SU-DHL-6 (cell line): ENCODE data around the gene ATP5PD.

Experiments used
- H2AFZ ChIP-seq: fragments of 200-600 bp; sonication (generic); 2 replicates; pipeline ENCODE4 v1.6.1; 2014; ENCODE audit warnings: low read depth, mild to moderate bottlenecking, moderate library complexity, mixed read lengths, antibody characterized with exemption, low read length; ENCODE audit not compliant: severe bottlenecking
- H3F3A ChIP-seq: fragments of 200-600 bp; shearing (Covaris generic); 2 replicates; pipeline ENCODE4 v1.6.0; 2016; ENCODE audit warnings: antibody characterized with exemption, mild to moderate bottlenecking; ENCODE audit not compliant: insufficient read depth
- H3K27ac ChIP-seq: fragments of 200-600 bp; sonication (generic); 2 replicates; pipeline ENCODE4 v1.5.1; 2016; ENCODE audit warnings: low read depth, mild to moderate bottlenecking, low read length, moderate library complexity, mixed read lengths
- H3K27me3 ChIP-seq: fragments of 200-600 bp; sonication (generic), shearing (Covaris generic); 2 replicates; pipeline ENCODE4 v1.6.0; 2014; ENCODE audit warnings: mild to moderate bottlenecking, low read length
- H3K36me3 ChIP-seq: fragments of 200-600 bp; sonication (generic); 2 replicates; pipeline ENCODE4 v1.6.1; 2014; ENCODE audit warnings: mild to moderate bottlenecking, low read length, mixed read lengths
- H3K4me2 ChIP-seq: fragments of 300-600, 200-600 bp; shearing (Covaris generic), sonication (generic); 2 replicates; pipeline ENCODE4 v1.6.0; 2014; ENCODE audit warnings: low read length, low read depth, mild to moderate bottlenecking; ENCODE audit not compliant: poor library complexity, severe bottlenecking
- H3K4me3 ChIP-seq: fragments of 200-600 bp; sonication (generic); 2 replicates; pipeline ENCODE4 v1.5.1; 2014; ENCODE audit warnings: antibody characterized with exemption, low read length, mild to moderate bottlenecking, mixed read lengths; ENCODE audit not compliant: insufficient read depth, poor library complexity, severe bottlenecking
- H3K79me2 ChIP-seq: fragments of 200-600 bp; sonication (generic); 2 replicates; pipeline ENCODE4 v1.6.1; 2014; ENCODE audit warnings: mild to moderate bottlenecking, low read length, moderate library complexity; ENCODE audit not compliant: insufficient read depth
- H3K9ac ChIP-seq: fragments of 200-600 bp; sonication (generic); 2 replicates; pipeline ENCODE4 v1.7.0; 2014; ENCODE audit warnings: mild to moderate bottlenecking, low read length
- H3K9me2 ChIP-seq: fragments of 200-600 bp; sonication (generic); replicated peaks from 2 replicates; pipeline ENCODE4 v1.6.1; 2014; ENCODE audit warnings: low read length; ENCODE audit not compliant: insufficient read depth
- H3K9me3 ChIP-seq: fragments of 200-600 bp; sonication (generic); 2 replicates; pipeline ENCODE4 v1.6.1; 2014; ENCODE audit warnings: low read length, mixed read lengths; ENCODE audit not compliant: insufficient read depth
- H4K20me1 ChIP-seq: fragments of 200-600 bp; sonication (generic); 2 replicates; pipeline ENCODE4 v1.6.1; 2014; ENCODE audit warnings: low read depth, mild to moderate bottlenecking, antibody characterized with exemption, low read length, moderate library complexity, mixed read lengths
- EZH2phosphoT487 ChIP-seq: fragments of 200-600 bp; sonication (generic), shearing (Covaris generic); conservative IDR thresholded peaks from 2 replicates; pipeline ENCODE4 v1.6.1; 2018; ENCODE audit warnings: mild to moderate bottlenecking, antibody characterized with exemption, low read length, moderate library complexity, mixed read lengths
- TF ChIP-seq, protein P1 (sequence below): fragments of 200-600 bp; sonication (generic); IDR thresholded peaks from one replicate; pipeline ENCODE4 v1.5.1; 2017; ENCODE audit warnings: antibody characterized with exemption, mild to moderate bottlenecking, low read length, moderate library complexity; ENCODE audit not compliant: insufficient read depth, poor library complexity, severe bottlenecking

The ATP5PD gene

DNA sequence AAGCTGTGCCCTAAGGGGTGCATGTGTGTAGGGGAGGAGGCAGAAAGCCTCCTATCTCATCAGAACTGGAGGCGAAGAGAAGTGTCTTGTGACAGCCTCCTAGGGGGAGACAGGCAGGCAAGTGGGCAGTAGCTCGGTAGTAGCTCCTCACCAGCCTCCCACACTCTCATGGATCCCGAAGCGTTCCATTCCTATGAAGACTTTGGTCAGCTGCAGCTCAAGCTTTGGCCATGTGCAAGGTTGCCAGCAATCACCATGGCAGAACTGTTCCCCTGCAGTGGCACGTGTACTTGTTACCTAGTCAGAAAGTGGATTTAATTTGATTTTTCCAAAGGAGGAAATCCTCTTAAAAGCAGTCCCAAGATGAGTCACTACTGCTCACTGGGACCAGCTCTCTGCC is 27.6 kb downstream of the ATP5PD start:
- H3K9ac ChIP-seq: no peak overlapping the region
- H3K9me2 ChIP-seq: no peaks in the 10 kb centered on the region
- H3F3A ChIP-seq: no peaks in the 10 kb centered on the region
- no peak overlapping the region for H3K4me2 ChIP-seq
- TF ChIP-seq EZH2phosphoT487: no peak
- TF ChIP-seq, protein P1, sequence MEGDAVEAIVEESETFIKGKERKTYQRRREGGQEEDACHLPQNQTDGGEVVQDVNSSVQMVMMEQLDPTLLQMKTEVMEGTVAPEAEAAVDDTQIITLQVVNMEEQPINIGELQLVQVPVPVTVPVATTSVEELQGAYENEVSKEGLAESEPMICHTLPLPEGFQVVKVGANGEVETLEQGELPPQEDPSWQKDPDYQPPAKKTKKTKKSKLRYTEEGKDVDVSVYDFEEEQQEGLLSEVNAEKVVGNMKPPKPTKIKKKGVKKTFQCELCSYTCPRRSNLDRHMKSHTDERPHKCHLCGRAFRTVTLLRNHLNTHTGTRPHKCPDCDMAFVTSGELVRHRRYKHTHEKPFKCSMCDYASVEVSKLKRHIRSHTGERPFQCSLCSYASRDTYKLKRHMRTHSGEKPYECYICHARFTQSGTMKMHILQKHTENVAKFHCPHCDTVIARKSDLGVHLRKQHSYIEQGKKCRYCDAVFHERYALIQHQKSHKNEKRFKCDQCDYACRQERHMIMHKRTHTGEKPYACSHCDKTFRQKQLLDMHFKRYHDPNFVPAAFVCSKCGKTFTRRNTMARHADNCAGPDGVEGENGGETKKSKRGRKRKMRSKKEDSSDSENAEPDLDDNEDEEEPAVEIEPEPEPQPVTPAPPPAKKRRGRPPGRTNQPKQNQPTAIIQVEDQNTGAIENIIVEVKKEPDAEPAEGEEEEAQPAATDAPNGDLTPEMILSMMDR: no peak
- no peak overlapping the region for H2AFZ ChIP-seq
- no peaks in the 10 kb centered on the region for H3K27me3 ChIP-seq
- H3K4me3 ChIP-seq: no peak overlapping the region
- no peaks in the 10 kb centered on the region for H3K9me3 ChIP-seq
- no peaks in the 10 kb centered on the region; the same call in 1 of the 2 replicates for H3K79me2 ChIP-seq
- no peaks in the 10 kb centered on the region for H4K20me1 ChIP-seq
- no peak overlapping the region for H3K27ac ChIP-seq
- H3K36me3 ChIP-seq: peaks cover 4% of the 10 kb centered on the region; the same call in 1 of the 2 replicates

DNA sequence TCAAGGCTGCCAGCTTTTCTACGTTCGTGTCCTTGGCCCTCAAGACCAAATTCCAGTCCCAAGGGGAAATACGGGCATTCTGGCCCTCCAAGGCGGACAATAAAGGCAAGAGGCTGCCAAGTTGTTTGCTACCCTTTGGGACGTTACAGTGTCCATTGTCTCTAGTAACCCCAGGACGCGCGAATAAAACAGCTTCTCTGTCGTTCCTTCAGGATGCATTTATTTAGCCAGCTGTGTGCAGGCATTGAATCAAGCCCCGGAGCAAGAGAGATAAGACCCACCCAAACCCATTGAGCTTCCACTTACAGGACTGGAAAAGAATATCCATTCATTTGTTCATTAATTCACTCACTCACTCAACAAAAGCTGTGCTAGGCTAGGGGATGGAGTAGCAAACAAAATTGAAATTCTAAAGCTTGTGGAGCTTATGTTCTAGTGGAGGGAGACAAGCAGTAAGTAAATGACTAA is 33.6 kb downstream of the ATP5PD start:
- Histone ChIP-seq H3K4me3 (peak overlapping the region; percentile 73), H3K79me2 (peaks cover 11% of the 10 kb centered on the region), H3K27ac (peak overlapping the region; percentile 40), H4K20me1 (no peaks in the 10 kb centered on the region), H3K9me3 (no peaks in the 10 kb centered on the region), H2AFZ (peak overlapping the region; percentile 72), H3F3A (peaks cover 11% of the 10 kb centered on the region), H3K27me3 (no peaks in the 10 kb centered on the region), H3K36me3 (no peaks in the 10 kb centered on the region), H3K4me2 (peak overlapping the region; percentile 96), H3K9ac (peak overlapping the region; percentile 74), H3K9me2 (no peaks in the 10 kb centered on the region)
- TF ChIP-seq EZH2phosphoT487: no peak
- TF ChIP-seq, protein P1: no peak

DNA sequence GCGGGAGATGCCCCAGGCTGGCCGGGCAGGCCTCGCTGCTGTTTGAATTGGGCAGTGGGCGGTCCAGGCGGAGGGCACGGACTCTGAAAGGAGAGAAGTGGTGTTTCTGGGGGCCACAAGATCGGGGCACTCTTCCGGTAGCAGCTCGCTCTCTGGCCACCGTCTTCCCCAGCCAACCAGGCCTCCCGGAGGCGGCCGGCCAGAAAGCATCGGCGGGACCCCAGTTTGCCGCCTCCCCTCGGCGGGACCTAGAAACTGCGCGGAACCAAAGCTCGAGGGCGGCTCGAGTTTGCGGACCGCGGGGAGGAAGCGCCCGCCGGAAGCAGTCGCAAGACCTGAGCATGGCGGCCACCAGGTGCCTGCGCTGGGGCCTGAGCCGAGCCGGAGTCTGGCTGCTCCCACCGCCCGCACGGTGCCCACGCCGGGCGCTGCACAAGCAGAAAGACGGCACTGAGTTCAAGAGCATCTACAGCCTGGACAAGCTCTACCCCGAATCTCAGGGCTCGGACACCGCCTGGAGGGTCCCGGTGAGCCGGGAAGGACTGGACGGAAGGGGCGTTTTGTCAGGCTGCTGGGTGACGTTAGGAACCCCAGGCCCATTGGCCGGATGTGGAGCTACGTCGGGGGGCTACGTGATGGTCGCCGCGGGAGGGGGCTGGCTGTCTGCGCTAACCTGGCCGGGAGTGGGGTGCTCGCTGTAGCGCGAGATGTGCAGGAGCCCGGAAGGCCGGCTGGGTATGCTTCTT is 34.2 kb downstream of the ATP5PD start, which contains the start of gene MRPL58:
Gene MRPL58 (plus strand): TSS at position 325 of the 746 bp plus-strand sequence. CDS start 17 bp downstream, at position 342.
- Histone ChIP-seq H3K9me2 (no peaks in the 10 kb centered on the region), H3K27me3 (no peaks in the 10 kb centered on the region), H3K36me3 (no peaks in the 10 kb centered on the region), H3K9ac (peak within 1 kb of the TSS; percentile 74), H3K4me2 (peak within 1 kb of the TSS; percentile 96), H3F3A (peaks cover 11% of the 10 kb centered on the region), H3K4me3 (peak within 1 kb of the TSS; percentile 73), H2AFZ (peak within 1 kb of the TSS; percentile 93), H3K79me2 (peaks cover 11% of the 10 kb centered on the region), H4K20me1 (no peaks in the 10 kb centered on the region), H3K9me3 (no peaks in the 10 kb centered on the region), H3K27ac (peak within 1 kb of the TSS; percentile 40)
- TF ChIP-seq, protein P1: no peak
- no peak for TF ChIP-seq EZH2phosphoT487
